ENCODE measurements around the gene CISD1. TPM values are rescaled to one million over a fixed set of nuclear protein-coding genes. Genes with fewer than 3 reads are reported as not detected.
"Not testable (repeated sequence)": the region's sequence is repeated elsewhere in the genome, so short reads cannot be mapped to it uniquely, and the experiment has no call there.

The CISD1 gene
- total RNA-seq, 2 donors from 2014 or later, result 52.5 to 57.9 TPM

DNA sequence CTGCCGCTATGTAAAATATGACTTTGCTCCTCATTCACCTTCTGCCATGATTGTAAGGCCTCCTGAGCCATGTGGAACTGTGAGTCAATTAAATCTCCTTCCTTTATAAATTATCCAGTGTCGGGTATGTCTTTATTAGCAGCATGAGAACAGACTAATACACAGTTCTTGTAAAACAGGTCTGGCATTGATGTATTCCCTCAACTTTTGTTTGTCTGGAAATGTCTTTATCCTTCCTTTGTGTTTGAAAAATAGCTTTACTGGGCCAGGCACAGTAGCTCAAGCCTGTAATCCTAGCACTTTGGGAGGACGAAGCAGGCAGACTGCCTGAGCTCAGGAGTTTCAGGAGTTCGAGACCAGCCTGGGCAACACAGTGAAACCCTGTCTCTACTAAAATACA is 15.8 kb upstream of the CISD1 start:
- no peaks in the 10 kb centered on the region for H3K36me3 ChIP-seq
- intact Hi-C loops (cut with DNase I), result no loop called here
- H3K27ac ChIP-seq, result no peak overlapping the region
- H3K9me3 ChIP-seq, result no peaks in the 10 kb centered on the region
- no peak overlapping the region for H3K9ac ChIP-seq (ENCODE audit: low read depth in 2 of 2, low read length in 2 of 2)
- no peak for DNase-seq
- H3K27me3 ChIP-seq, result no peaks in the 10 kb centered on the region
- H3K4me3 ChIP-seq, result no peak overlapping the region
- TF ChIP-seq, protein P1, sequence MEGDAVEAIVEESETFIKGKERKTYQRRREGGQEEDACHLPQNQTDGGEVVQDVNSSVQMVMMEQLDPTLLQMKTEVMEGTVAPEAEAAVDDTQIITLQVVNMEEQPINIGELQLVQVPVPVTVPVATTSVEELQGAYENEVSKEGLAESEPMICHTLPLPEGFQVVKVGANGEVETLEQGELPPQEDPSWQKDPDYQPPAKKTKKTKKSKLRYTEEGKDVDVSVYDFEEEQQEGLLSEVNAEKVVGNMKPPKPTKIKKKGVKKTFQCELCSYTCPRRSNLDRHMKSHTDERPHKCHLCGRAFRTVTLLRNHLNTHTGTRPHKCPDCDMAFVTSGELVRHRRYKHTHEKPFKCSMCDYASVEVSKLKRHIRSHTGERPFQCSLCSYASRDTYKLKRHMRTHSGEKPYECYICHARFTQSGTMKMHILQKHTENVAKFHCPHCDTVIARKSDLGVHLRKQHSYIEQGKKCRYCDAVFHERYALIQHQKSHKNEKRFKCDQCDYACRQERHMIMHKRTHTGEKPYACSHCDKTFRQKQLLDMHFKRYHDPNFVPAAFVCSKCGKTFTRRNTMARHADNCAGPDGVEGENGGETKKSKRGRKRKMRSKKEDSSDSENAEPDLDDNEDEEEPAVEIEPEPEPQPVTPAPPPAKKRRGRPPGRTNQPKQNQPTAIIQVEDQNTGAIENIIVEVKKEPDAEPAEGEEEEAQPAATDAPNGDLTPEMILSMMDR (IDR thresholded peaks at IDR 0.05), result no peak
- no peaks in the 10 kb centered on the region for H3K4me1 ChIP-seq

DNA sequence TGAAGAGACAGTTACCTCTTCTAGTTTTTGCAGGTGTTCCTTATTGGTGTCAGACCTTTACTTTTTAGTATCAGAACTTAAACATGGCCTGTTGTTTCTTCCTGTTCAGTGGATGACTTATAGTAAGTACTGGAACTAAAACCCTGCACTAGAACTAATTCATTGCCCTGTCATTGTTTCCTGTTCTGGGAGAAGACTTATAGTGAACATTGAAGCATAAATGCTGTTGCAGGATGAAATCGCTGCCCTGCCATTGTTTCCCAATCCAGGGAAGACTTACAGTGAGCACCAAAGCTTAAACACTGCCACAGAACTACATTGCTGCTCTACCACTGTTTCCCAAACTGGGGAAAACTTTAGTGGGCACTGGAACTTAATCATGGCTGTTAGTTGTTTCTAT is 14.3 kb upstream of the CISD1 start:
- intact Hi-C loops (cut with DNase I), result no loop called here
- Histone ChIP-seq H3K36me3 (no peaks in the 10 kb centered on the region), H3K9me3 (no peaks in the 10 kb centered on the region), H3K4me3 (no peak overlapping the region), H3K9ac (ENCODE audit: low read depth in 2 of 2, low read length in 2 of 2) (no peak overlapping the region), H3K27me3 (no peaks in the 10 kb centered on the region), H3K27ac (no peak overlapping the region), H3K4me1 (no peaks in the 10 kb centered on the region)
- no peak for DNase-seq
- TF ChIP-seq, protein P1 (IDR thresholded peaks at IDR 0.05), result no peak

DNA sequence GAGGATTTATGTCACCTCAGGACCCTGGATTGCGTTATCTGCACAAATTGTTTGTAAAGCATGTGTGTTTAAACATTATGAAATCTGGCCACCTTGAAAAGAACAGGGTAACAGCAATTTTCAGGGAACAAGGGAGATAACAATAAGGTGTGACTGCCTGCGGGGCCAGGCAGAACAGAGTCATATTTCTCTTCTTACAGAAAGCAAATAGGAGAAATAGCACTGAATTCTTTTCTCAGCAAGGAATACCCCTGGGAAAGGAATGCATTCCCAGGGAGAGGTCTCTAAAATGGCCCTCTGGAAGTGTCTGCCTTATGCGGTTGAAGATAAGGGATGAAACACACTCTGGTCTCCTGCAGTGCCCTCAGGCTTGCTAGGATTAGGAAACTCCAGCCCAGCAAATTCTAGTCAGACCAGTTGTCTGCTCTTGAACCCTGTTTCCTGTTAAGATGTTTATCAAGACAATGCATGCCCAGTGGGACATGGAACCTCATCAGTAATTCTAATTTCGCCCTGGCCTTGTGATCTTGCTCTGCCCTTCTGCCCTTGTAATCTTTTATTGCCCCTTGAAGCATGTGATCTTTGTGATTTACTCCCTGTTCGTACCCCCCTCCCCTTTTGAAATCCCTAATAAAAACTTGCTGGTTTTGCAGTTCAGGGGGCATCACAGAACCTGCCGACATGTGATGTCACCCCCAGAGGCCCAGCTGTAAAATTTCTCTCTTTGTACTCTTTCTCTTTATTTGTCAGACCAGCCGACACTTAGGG is 12.8 kb upstream of the CISD1 start:
- not testable (repeated sequence) for DNase-seq; H3K27ac ChIP-seq; H3K9ac ChIP-seq (ENCODE audit: low read depth in 2 of 2, low read length in 2 of 2)

GRCh38 chr10:58258977-58259692 is 9.8 kb upstream of the CISD1 start:
- H3K9ac ChIP-seq (ENCODE audit: low read depth in 2 of 2, low read length in 2 of 2), result no peak overlapping the region
- no peak overlapping the region for H3K27ac ChIP-seq
- H3K27me3 ChIP-seq, result no peaks in the 10 kb centered on the region
- TF ChIP-seq, protein P1 (IDR thresholded peaks at IDR 0.05), result no peak
- DNase-seq, result no peak
- intact Hi-C loops (cut with DNase I), result no loop called here
- no peak overlapping the region for H3K4me3 ChIP-seq
- no peaks in the 10 kb centered on the region for H3K36me3 ChIP-seq
- H3K9me3 ChIP-seq, result no peaks in the 10 kb centered on the region
- no peaks in the 10 kb centered on the region for H3K4me1 ChIP-seq

More for the DNA sequence above, 12.8 kb upstream of the CISD1 start:
- H3K4me1 ChIP-seq; intact Hi-C loops (cut with DNase I); H3K4me3 ChIP-seq; H3K9me3 ChIP-seq; H3K36me3 ChIP-seq; H3K27me3 ChIP-seq: not testable (repeated sequence)

GRCh38 chr10:58260334-58260733 is 8.6 kb upstream of the CISD1 start:
- Histone ChIP-seq H3K9me3 (no peaks in the 10 kb centered on the region), H3K27me3 (no peaks in the 10 kb centered on the region), H3K27ac (no peak overlapping the region), H3K9ac (ENCODE audit: low read depth in 2 of 2, low read length in 2 of 2) (no peak overlapping the region), H3K4me1 (no peaks in the 10 kb centered on the region), H3K36me3 (no peaks in the 10 kb centered on the region), H3K4me3 (no peak overlapping the region)
- TF ChIP-seq, protein P1 (IDR thresholded peaks at IDR 0.05), result no peak
- intact Hi-C loops (cut with DNase I), result no loop called here
- DNase-seq, result no peak

GRCh38 chr10:58262766-58263165 is 6.2 kb upstream of the CISD1 start:
- Histone ChIP-seq H3K4me3 (no peak overlapping the region), H3K4me1 (peaks cover 5% of the 10 kb centered on the region), H3K27me3 (no peaks in the 10 kb centered on the region), H3K36me3 (no peaks in the 10 kb centered on the region), H3K27ac (no peak overlapping the region), H3K9me3 (no peaks in the 10 kb centered on the region), H3K9ac (ENCODE audit: low read depth in 2 of 2, low read length in 2 of 2) (no peak overlapping the region)
- DNase-seq, result no peak
- intact Hi-C loops (cut with DNase I), result no loop called here
- TF ChIP-seq, protein P1 (IDR thresholded peaks at IDR 0.05), result no peak

All from colonic mucosa (tissue), 4 donors.